Endodermal cell (in vitro differentiated cells): ENCODE measurements around the gene CCDC27. TPM values are rescaled to one million over a fixed set of nuclear protein-coding genes. Genes with fewer than 3 reads are reported as not detected.
A peak's percentile ranks its signal among the peaks of the same experiment; 100 is the strongest.

Source experiments
- DNase-seq: peaks from one replicate; pipeline ENCODE4 v3.0.0-alpha.2; 2017
- H3K27ac ChIP-seq: 2 replicates; pipeline ENCODE4 v1.5.1; 2013; ENCODE audit warnings: mild to moderate bottlenecking, low read depth, low read length, moderate library complexity
- H3K27me3 ChIP-seq: 2 replicates; pipeline ENCODE4 v1.6.1; 2013; ENCODE audit warnings: mild to moderate bottlenecking, low read length, moderate library complexity; ENCODE audit not compliant: insufficient read depth, control insufficient read depth, poor library complexity, severe bottlenecking
- H3K36me3 ChIP-seq: 2 replicates; pipeline ENCODE4 v1.7.0; 2013; ENCODE audit warnings: mild to moderate bottlenecking, low read length, moderate library complexity; ENCODE audit not compliant: control insufficient read depth, insufficient read depth
- H3K4me1 ChIP-seq: one replicate; pipeline ENCODE4 v1.7.0; 2013; ENCODE audit warnings: low read length; ENCODE audit not compliant: control insufficient read depth, insufficient read depth
- H3K4me3 ChIP-seq: 2 replicates; pipeline ENCODE4 v1.5.1; 2013; ENCODE audit warnings: mild to moderate bottlenecking, low read length, moderate library complexity
- H3K9ac ChIP-seq: 2 replicates; pipeline ENCODE4 v1.6.1; 2013; ENCODE audit warnings: mild to moderate bottlenecking, low read length, moderate library complexity; ENCODE audit not compliant: poor library complexity, severe bottlenecking; ENCODE audit errors: extremely low read depth
- H3K9me3 ChIP-seq: 2 replicates; pipeline ENCODE4 v1.6.1; 2013; ENCODE audit warnings: mild to moderate bottlenecking, low read length, moderate library complexity; ENCODE audit not compliant: control insufficient read depth
- H3K27ac Mint-ChIP-seq: 2 replicates; pipeline ENCODE4 v1.8.0; 2020; ENCODE audit warnings: mixed read lengths
- H3K27me3 Mint-ChIP-seq: 2 replicates; pipeline ENCODE4 v1.8.0; 2021; ENCODE audit warnings: mild to moderate bottlenecking, mixed read lengths; ENCODE audit not compliant: insufficient read depth
- H3K36me3 Mint-ChIP-seq: 2 replicates; pipeline ENCODE4 v1.8.0; 2020; ENCODE audit warnings: low read depth, mixed read lengths
- H3K4me1 Mint-ChIP-seq: 2 replicates; pipeline ENCODE4 v1.8.0; 2020; ENCODE audit warnings: mixed read lengths
- H3K4me3 Mint-ChIP-seq: 2 replicates; pipeline ENCODE4 v1.8.0; 2020; ENCODE audit warnings: mild to moderate bottlenecking, moderate library complexity, mixed read lengths
- H3K9me3 Mint-ChIP-seq: 2 replicates; pipeline ENCODE4 v1.8.0; 2020; ENCODE audit warnings: mild to moderate bottlenecking, mixed read lengths
- CTCF ChIP-seq: fragments of 200-600 bp; sonication (generic); conservative IDR thresholded peaks from 2 replicates; pipeline ENCODE4 v1.5.0; 2021; ENCODE audit warnings: antibody characterized with exemption, mild to moderate bottlenecking
- WGBS, 2 experiments: methylation state at CpG; one replicate each; pipeline versions ENCODE4 v1.1.5 to v1.1.7; 2013; ENCODE audit warnings: missing lambda C conversion rate in 2 of 2, mixed read lengths in 1 of 2; ENCODE audit not compliant: insufficient coverage in 1 of 2, insufficient read length in 1 of 2; 5-methylcytosine and 5-hydroxymethylcytosine counted together
- total RNA-seq, 2 donors: library from RNA; stranded (reverse); fragmentation: NEBNext Ultra II Directional in 1 of 2; extraction: Animal tissue kit (Norgen Biotek cat#: 25700) in 1 of 2; gene quantifications; 2 replicates in 1 of 2; 3 replicates in 1 of 2; pipeline ENCODE4 v1.2.1, GENCODE V29; 2021

The CCDC27 gene
- total RNA-seq, 2 donors from 2014 or later: not detected

GRCh38 chr1:3787349-3787715 is 35.1 kb downstream of the CCDC27 start:
- peaks cover 64% of the 10 kb centered on the region for H3K36me3 Mint-ChIP-seq
- Histone ChIP-seq H3K9ac (no peak overlapping the region), H3K9me3 (no peaks in the 10 kb centered on the region), H3K4me3 (no peak overlapping the region), H3K27ac (no peak overlapping the region), H3K36me3 (peaks cover 47% of the 10 kb centered on the region), H3K4me1 (no peaks in the 10 kb centered on the region), H3K27me3 (no peaks in the 10 kb centered on the region)
- 93 to 100% methylated on average over 4 to 10 of the region's 10 CpGs for WGBS, 2 experiments
- H3K4me3 Mint-ChIP-seq: no peak overlapping the region
- no peak for DNase-seq
- peak overlapping the region; percentile 52 for H3K27ac Mint-ChIP-seq
- H3K4me1 Mint-ChIP-seq: peaks cover 3% of the 10 kb centered on the region
- H3K27me3 Mint-ChIP-seq: no peaks in the 10 kb centered on the region
- no peaks in the 10 kb centered on the region for H3K9me3 Mint-ChIP-seq
- no peak for TF ChIP-seq CTCF

GRCh38 chr1:3787745-3788605 is 35.7 kb downstream of the CCDC27 start:
- no peaks in the 10 kb centered on the region for H3K4me1 ChIP-seq
- Mint-ChIP-seq H3K4me3 (no peak overlapping the region), H3K9me3 (no peaks in the 10 kb centered on the region), H3K4me1 (peaks cover 3% of the 10 kb centered on the region), H3K27me3 (no peaks in the 10 kb centered on the region), H3K27ac (peak overlapping the region; percentile 44), H3K36me3 (peaks cover 63% of the 10 kb centered on the region)
- no peak overlapping the region for H3K9ac ChIP-seq
- H3K36me3 ChIP-seq: peaks cover 40% of the 10 kb centered on the region
- H3K9me3 ChIP-seq: no peaks in the 10 kb centered on the region
- H3K27me3 ChIP-seq: no peaks in the 10 kb centered on the region
- TF ChIP-seq CTCF: no peak
- 94 to 97% methylated on average over 22 to 26 of the region's 26 CpGs for WGBS, 2 experiments
- no peak overlapping the region for H3K27ac ChIP-seq
- no peak overlapping the region for H3K4me3 ChIP-seq
- DNase-seq: no peak

- 92 to 94% methylated on average over 10 to 16 of the region's 16 CpGs for WGBS, 2 experiments
- no peak for TF ChIP-seq CTCF
- Histone ChIP-seq H3K4me3 (no peak overlapping the region), H3K9me3 (no peaks in the 10 kb centered on the region), H3K36me3 (peaks cover 31% of the 10 kb centered on the region), H3K27ac (no peak overlapping the region), H3K27me3 (no peaks in the 10 kb centered on the region), H3K9ac (no peak overlapping the region), H3K4me1 (no peaks in the 10 kb centered on the region)
- Mint-ChIP-seq H3K4me3 (no peak overlapping the region), H3K36me3 (peaks cover 60% of the 10 kb centered on the region), H3K27me3 (no peaks in the 10 kb centered on the region), H3K4me1 (peaks cover 12% of the 10 kb centered on the region), H3K9me3 (no peaks in the 10 kb centered on the region), H3K27ac (peak overlapping the region; percentile 44)
- DNase-seq: peak; percentile 44
These were observed 36.6 kb downstream of the CCDC27 start for GRCh38 chr1:3788756-3789420.
